HCT116 (cell line): ENCODE data around the gene ARID2. TPM values are rescaled to one million over a fixed set of nuclear protein-coding genes. Genes with fewer than 3 reads are reported as not detected.

Source experiments
- ATAC-seq: fragments of 200-7000 bp; cut with Tn5 transposase; 2 replicates; pipeline ENCODE4 v1.9.1; 2020; ENCODE audit warnings: mild to moderate bottlenecking, moderate library complexity
- BruUV-seq: library from RNA; stranded (reverse); fragments of 400-500 nt; replicated peaks from 2 replicates; lab custom pipeline; 2021; lab: Mats Ljungman, UMichigan
- CTCF ChIA-PET: fragments of 300-600 bp; sonication (Branson Sonifier 250); formaldehyde crosslinking; loops from one replicate; lab custom pipeline; 2021; ENCODE audit warnings: antibody characterized with exemption; lab: Charles Lee
- POLR2A ChIA-PET: fragments of 300-600, 350-600 bp; sonication (Branson Sonifier 250); formaldehyde crosslinking; loops from one replicate; lab custom pipeline; 2021; ENCODE audit warnings: antibody characterized with exemption; lab: Charles Lee
- RAD21 ChIA-PET, 2 experiments: fragments of 300-600 bp; sonication (Branson Sonifier 250); formaldehyde crosslinking; loops; one replicate each; lab custom pipeline; 2023; ENCODE audit warnings: low total read pairs in 2 of 2; ENCODE audit not compliant: uncharacterized antibody in 2 of 2, unreplicated experiment in 2 of 2, low non-redundant PET in 1 of 2; lab: Charles Lee
- DNase-seq: peaks from one replicate; pipeline ENCODE4 v3.0.0-alpha.2; 2010; ENCODE audit warnings: low read depth, low spot score
- H2AFZ ChIP-seq: fragments of 200-600 bp; shearing (Covaris generic), sonication (generic); 2 replicates; pipeline ENCODE4 v1.6.1; 2017; ENCODE audit warnings: low read depth, mixed run types, mixed read lengths, antibody characterized with exemption, low read length; ENCODE audit not compliant: poor library complexity, severe bottlenecking
- H3K27ac ChIP-seq: 2 replicates; pipeline ENCODE4 v1.5.1; 2012; ENCODE audit warnings: low read depth, low read length
- H3K27me3 ChIP-seq: fragments of 200-600 bp; sonication (generic); 2 replicates; pipeline ENCODE4 v1.6.1; 2016; ENCODE audit warnings: mixed run types, low read length, mixed read lengths; ENCODE audit not compliant: insufficient read depth
- H3K36me3 ChIP-seq, 2 experiments: fragments of 200-500 bp in 1 of 2; fragments of 200-600 bp in 1 of 2; sonication (Bioruptor generic) in 1 of 2; sonication (generic) in 1 of 2; 2 replicates each; pipeline versions ENCODE4 v1.5.1 to v1.6.1; 2014 to 2016; ENCODE audit warnings: low read length in 2 of 2, inconsistent platforms in 1 of 2, mixed read lengths in 1 of 2, mixed run types in 1 of 2; ENCODE audit not compliant: insufficient read depth in 2 of 2, control insufficient read depth in 1 of 2
- H3K4me1 ChIP-seq, 2 experiments: fragments of 200-600 bp in 1 of 2; sonication (generic) in 1 of 2; 2 replicates each; pipeline versions ENCODE4 v1.5.1 to v1.6.1; 2012 to 2017; ENCODE audit warnings: low read length in 2 of 2, inconsistent platforms in 1 of 2, mild to moderate bottlenecking in 1 of 2, mixed read lengths in 1 of 2, mixed run types in 1 of 2, moderate library complexity in 1 of 2; ENCODE audit not compliant: insufficient read depth in 2 of 2, control insufficient read depth in 1 of 2
- H3K4me2 ChIP-seq: fragments of 200-600 bp; sonication (generic); 2 replicates; pipeline ENCODE4 v1.6.1; 2017; ENCODE audit warnings: mixed run types, low read length, mixed read lengths
- H3K4me3 ChIP-seq, 2 experiments: fragments of 200-600 bp in 1 of 2; sonication (generic) in 1 of 2; replicated peaks in 1 of 2; 2 replicates each; pipeline ENCODE4 v1.5.1; 2011 to 2016; ENCODE audit warnings: low read length in 2 of 2, control low read depth in 1 of 2, low read depth in 1 of 2, mild to moderate bottlenecking in 1 of 2, mixed read lengths in 1 of 2, mixed run types in 1 of 2
- H3K79me2 ChIP-seq: fragments of 200-600 bp; sonication (generic); 2 replicates; pipeline ENCODE4 v1.6.1; 2017; ENCODE audit warnings: mild to moderate bottlenecking, mixed run types, low read length, moderate library complexity, mixed read lengths; ENCODE audit not compliant: insufficient read depth
- H3K9ac ChIP-seq: fragments of 200-600 bp; sonication (generic); 2 replicates; pipeline ENCODE4 v1.6.1; 2016; ENCODE audit warnings: low read length, mixed read lengths
- H3K9me2 ChIP-seq: fragments of 200-600 bp; sonication (generic), shearing (Covaris generic); 2 replicates; pipeline ENCODE4 v1.6.1; 2017; ENCODE audit warnings: mixed run types, mild to moderate bottlenecking, moderate library complexity; ENCODE audit not compliant: insufficient read depth
- H3K9me3 ChIP-seq, 2 experiments: fragments of 200-500 bp in 1 of 2; fragments of 200-600 bp in 1 of 2; sonication (Bioruptor generic) in 1 of 2; sonication (generic) in 1 of 2; 2 replicates each; pipeline ENCODE4 v1.6.1; 2014 to 2017; ENCODE audit warnings: low read length in 2 of 2, mixed read lengths in 2 of 2, inconsistent platforms in 1 of 2, low read depth in 1 of 2, mild to moderate bottlenecking in 1 of 2, mixed run types in 1 of 2, moderate library complexity in 1 of 2; ENCODE audit not compliant: control insufficient read depth in 1 of 2, insufficient read depth in 1 of 2
- H4K20me1 ChIP-seq: fragments of 200-600 bp; sonication (generic), shearing (Covaris generic); 2 replicates; pipeline ENCODE4 v1.6.1; 2017; ENCODE audit warnings: mixed run types, mild to moderate bottlenecking, moderate library complexity; ENCODE audit not compliant: insufficient read depth
- CBX3 ChIP-seq: IDR thresholded peaks from 2 replicates; pipeline ENCODE4 v1.6.1; 2012; ENCODE audit warnings: low read depth
- EZH2phosphoT487 ChIP-seq: fragments of 200-600 bp; IDR thresholded peaks from 2 replicates; pipeline ENCODE4 v1.6.1; 2018; ENCODE audit warnings: antibody characterized with exemption, borderline replicate concordance
- FOSL1 ChIP-seq: IDR thresholded peaks from 2 replicates; pipeline ENCODE4 v1.6.1; 2012; ENCODE audit warnings: low read depth
- POLR2AphosphoS5 ChIP-seq: IDR thresholded peaks from 2 replicates; pipeline ENCODE4 v1.6.1; 2011; ENCODE audit warnings: mild to moderate bottlenecking, low read depth, low read length, moderate library complexity
- REST ChIP-seq: IDR thresholded peaks from 2 replicates; pipeline ENCODE4 v1.6.1; 2012; ENCODE audit warnings: low read depth
- SIN3A ChIP-seq: IDR thresholded peaks from 2 replicates; pipeline ENCODE4 v1.6.1; 2012; ENCODE audit warnings: low read depth
- ZFX ChIP-seq: fragments of 450-650 bp; IDR thresholded peaks from 2 replicates; pipeline ENCODE4 v1.6.1; 2017
- ZNF274 ChIP-seq: fragments of 200-500 bp; sonication (Bioruptor generic); IDR thresholded peaks from 2 replicates; pipeline ENCODE4 v1.6.1; 2014; ENCODE audit warnings: mild to moderate bottlenecking, low read depth, low read length, inconsistent platforms
- intact Hi-C: fragments of 100-400 bp; cut with micrococcal nuclease; formaldehyde crosslinking; loops from 2 replicates; pipeline ENCODE4 v1.10.0; 2022
- total RNA-seq: library from RNA; stranded (reverse); gene quantifications from one replicate; pipeline ENCODE4 v1.2.1, GENCODE V29; 2021; ENCODE audit not compliant: unreplicated experiment

Gene ARID2
- total RNA-seq, 1 experiment from 2014 or later: 30.5 TPM

GRCh38 chr12:45912774-45913173 is 183.3 kb downstream of the ARID2 start (continued):
- no peak for TF ChIP-seq REST
- no peak for TF ChIP-seq ZNF274
- TF ChIP-seq POLR2AphosphoS5: no peak
- TF ChIP-seq SIN3A: no peak
- TF ChIP-seq, all 23 proteins: peak for 0

- Histone ChIP-seq H3K9ac (no peak overlapping the region), H3K4me3 (no peak overlapping the region), H3K4me1 (no peaks in the 10 kb centered on the region), H3K36me3 (no peaks in the 10 kb centered on the region; a peak in 1 of 4 replicates), H3K9me3 (no peaks in the 10 kb centered on the region), H4K20me1 (peaks cover 3% of the 10 kb centered on the region; the same call in 1 of the 2 replicates), H3K27me3 (no peaks in the 10 kb centered on the region), H2AFZ (no peak overlapping the region), H3K4me2 (no peak overlapping the region), H3K27ac (no peak overlapping the region), H3K79me2 (no peaks in the 10 kb centered on the region), H3K9me2 (no peaks in the 10 kb centered on the region)
- RAD21 ChIA-PET: no interaction called here
- CTCF ChIA-PET: interaction anchor here (2.2 kb wide), 1 partner anchor 370 kb away, joined by 7 read pairs; no protein-coding TSS in a partner anchor
- BruUV-seq: no TSS peak
- ATAC-seq (no peak), DNase-seq (no peak)
- intact Hi-C loops: no loop called here
- POLR2A ChIA-PET: no interaction called here
- TF ChIP-seq POLR2AphosphoS5: no peak
- TF ChIP-seq EZH2phosphoT487: no peak
- TF ChIP-seq ZFX: no peak
- no peak for TF ChIP-seq CBX3
- TF ChIP-seq FOSL1: no peak
These were observed 184.1 kb downstream of the ARID2 start for GRCh38 chr12:45913631-45914030.
